ENCODE data around the gene KNCN.

Gene KNCN

GRCh38 chr1:46575778-46576177 is 24.3 kb upstream of the KNCN start:
- no peaks in the 10 kb centered on the region for H3K4me1 ChIP-seq (ENCODE audit: control insufficient read depth, insufficient read depth, low read depth, low read length)
- no peak overlapping the region for H2BK5ac ChIP-seq (ENCODE audit: low read depth, low read length, poor library complexity, severe bottlenecking)
- H3K27ac ChIP-seq (ENCODE audit: low read length, poor library complexity, severe bottlenecking), result no peak overlapping the region
- H2BK12ac ChIP-seq (ENCODE audit: low read length in 2 of 2), result no peak overlapping the region
- peaks cover 2% of the 10 kb centered on the region for H3K79me1 ChIP-seq (replicated peaks; ENCODE audit: low read length, poor library complexity, severe bottlenecking)
- no peak overlapping the region for H2BK15ac ChIP-seq (ENCODE audit: low read depth, poor library complexity, severe bottlenecking)
- no peak overlapping the region for H2BK120ac ChIP-seq (ENCODE audit: low read depth, low read length)
- no peak overlapping the region for H2AFZ ChIP-seq (ENCODE audit: low read depth, low read length)
- H3K4ac ChIP-seq (ENCODE audit: low read depth in 1 of 2, low read length in 2 of 2), result no peak overlapping the region
- H2AK5ac ChIP-seq (ENCODE audit: low read length, severe bottlenecking), result no peak overlapping the region
- 74% methylated on average over 2 of the region's 3 CpGs for WGBS
- H3K14ac ChIP-seq (ENCODE audit: low read length in 2 of 2), result no peak overlapping the region
- peaks cover 41 to 65% of the 10 kb centered on the region in 2 experiments for H3K36me3 ChIP-seq (ENCODE audit: control insufficient read depth in 1 of 2, insufficient read depth in 2 of 2, low read depth in 1 of 2, low read length in 2 of 2)
- DNase-seq, result no peak
- H4K91ac ChIP-seq (ENCODE audit: low read length), result no peak overlapping the region
- H3K18ac ChIP-seq (ENCODE audit: low read depth in 1 of 2, low read length in 2 of 2), result no peak overlapping the region
- H4K8ac ChIP-seq (ENCODE audit: low read length), result no peak overlapping the region
- no peaks in the 10 kb centered on the region for H3K27me3 ChIP-seq (ENCODE audit: control insufficient read depth in 1 of 2, insufficient read depth in 1 of 2, low read length in 2 of 2)
- no peak overlapping the region for H3K4me3 ChIP-seq (ENCODE audit: insufficient read depth in 1 of 2, low read depth in 1 of 2, low read length in 2 of 2)
- no peak overlapping the region for H3K9ac ChIP-seq (ENCODE audit: low read length)
- H3K9me3 ChIP-seq (ENCODE audit: control insufficient read depth, low read length), result no peaks in the 10 kb centered on the region
- H3K23ac ChIP-seq (ENCODE audit: low read length in 2 of 2), result no peak overlapping the region
- H3K4me2 ChIP-seq (ENCODE audit: low read length, poor library complexity, severe bottlenecking), result no peak overlapping the region

- no peaks in the 10 kb centered on the region for H3K4me1 ChIP-seq (ENCODE audit: control insufficient read depth, insufficient read depth, low read depth, low read length)
- H3K79me1 ChIP-seq (replicated peaks; ENCODE audit: low read length, poor library complexity, severe bottlenecking), result peaks cover 2% of the 10 kb centered on the region
- no peak overlapping the region for H2AFZ ChIP-seq (ENCODE audit: low read depth, low read length)
- DNase-seq, result no peak
- no peak overlapping the region for H3K9ac ChIP-seq (ENCODE audit: low read length)
- no peak overlapping the region for H2BK5ac ChIP-seq (ENCODE audit: low read depth, low read length, poor library complexity, severe bottlenecking)
- H3K36me3 ChIP-seq (ENCODE audit: control insufficient read depth in 1 of 2, insufficient read depth in 2 of 2, low read depth in 1 of 2, low read length in 2 of 2), result peaks cover 41 to 63% of the 10 kb centered on the region in 2 experiments
- no peak overlapping the region for H4K91ac ChIP-seq (ENCODE audit: low read length)
- WGBS, result 85% methylated on average over 11 of the region's 12 CpGs
- H2BK120ac ChIP-seq (ENCODE audit: low read depth, low read length), result no peak overlapping the region
- no peak overlapping the region for H3K23ac ChIP-seq (ENCODE audit: low read length in 2 of 2)
- no peak overlapping the region for H3K4ac ChIP-seq (ENCODE audit: low read depth in 1 of 2, low read length in 2 of 2)
- H2AK5ac ChIP-seq (ENCODE audit: low read length, severe bottlenecking), result no peak overlapping the region
- no peak overlapping the region for H3K27ac ChIP-seq (ENCODE audit: low read length, poor library complexity, severe bottlenecking)
- no peak overlapping the region for H2BK12ac ChIP-seq (ENCODE audit: low read length in 2 of 2)
- H2BK15ac ChIP-seq (ENCODE audit: low read depth, poor library complexity, severe bottlenecking), result no peak overlapping the region
- H3K18ac ChIP-seq (ENCODE audit: low read depth in 1 of 2, low read length in 2 of 2), result no peak overlapping the region
- H3K4me3 ChIP-seq (ENCODE audit: insufficient read depth in 1 of 2, low read depth in 1 of 2, low read length in 2 of 2), result no peak overlapping the region
- H3K27me3 ChIP-seq (ENCODE audit: control insufficient read depth in 1 of 2, insufficient read depth in 1 of 2, low read length in 2 of 2), result no peaks in the 10 kb centered on the region
- H3K14ac ChIP-seq (ENCODE audit: low read length in 2 of 2), result no peak overlapping the region
- no peak overlapping the region for H4K8ac ChIP-seq (ENCODE audit: low read length)
- H3K9me3 ChIP-seq (ENCODE audit: control insufficient read depth, low read length), result no peaks in the 10 kb centered on the region
- H3K4me2 ChIP-seq (ENCODE audit: low read length, poor library complexity, severe bottlenecking), result no peak overlapping the region
These were observed 23.9 kb upstream of the KNCN start for GRCh38 chr1:46575300-46575699.

GRCh38 chr1:46571691-46572225 is 20.3 kb upstream of the KNCN start:
- no peak overlapping the region for H2BK120ac ChIP-seq (ENCODE audit: low read depth, low read length)
- H4K91ac ChIP-seq (ENCODE audit: low read length), result no peak overlapping the region
- H3K4me1 ChIP-seq (ENCODE audit: control insufficient read depth, insufficient read depth, low read depth, low read length), result no peaks in the 10 kb centered on the region
- no peak overlapping the region for H3K27ac ChIP-seq (ENCODE audit: low read length, poor library complexity, severe bottlenecking)
- H2BK5ac ChIP-seq (ENCODE audit: low read depth, low read length, poor library complexity, severe bottlenecking), result no peak overlapping the region
- no peak overlapping the region for H3K9ac ChIP-seq (ENCODE audit: low read length)
- H3K18ac ChIP-seq (ENCODE audit: low read depth in 1 of 2, low read length in 2 of 2), result no peak overlapping the region
- H3K4me3 ChIP-seq (ENCODE audit: insufficient read depth in 1 of 2, low read depth in 1 of 2, low read length in 2 of 2), result no peak overlapping the region
- H3K23ac ChIP-seq (ENCODE audit: low read length in 2 of 2), result no peak overlapping the region
- H3K4ac ChIP-seq (ENCODE audit: low read depth in 1 of 2, low read length in 2 of 2), result no peak overlapping the region
- no peak overlapping the region for H3K14ac ChIP-seq (ENCODE audit: low read length in 2 of 2)
- no peak overlapping the region for H2BK12ac ChIP-seq (ENCODE audit: low read length in 2 of 2)
- no peak overlapping the region for H2AFZ ChIP-seq (ENCODE audit: low read depth, low read length)
- no peaks in the 10 kb centered on the region for H3K27me3 ChIP-seq (ENCODE audit: control insufficient read depth in 1 of 2, insufficient read depth in 1 of 2, low read length in 2 of 2)
- peaks cover 28 to 50% of the 10 kb centered on the region in 2 experiments for H3K36me3 ChIP-seq (ENCODE audit: control insufficient read depth in 1 of 2, insufficient read depth in 2 of 2, low read depth in 1 of 2, low read length in 2 of 2)
- no peak overlapping the region for H3K4me2 ChIP-seq (ENCODE audit: low read length, poor library complexity, severe bottlenecking)
- WGBS, result 93% methylated on average over 6 of the region's 6 CpGs
- DNase-seq, result no peak
- H2BK15ac ChIP-seq (ENCODE audit: low read depth, poor library complexity, severe bottlenecking), result no peak overlapping the region
- no peaks in the 10 kb centered on the region for H3K79me1 ChIP-seq (replicated peaks; ENCODE audit: low read length, poor library complexity, severe bottlenecking)
- H3K9me3 ChIP-seq (ENCODE audit: control insufficient read depth, low read length), result no peaks in the 10 kb centered on the region
- H2AK5ac ChIP-seq (ENCODE audit: low read length, severe bottlenecking), result no peak overlapping the region
- no peak overlapping the region for H4K8ac ChIP-seq (ENCODE audit: low read length)

- WGBS, result 89% methylated on average over 13 of the region's 14 CpGs
These were observed 18.7 kb upstream of the KNCN start for GRCh38 chr1:46569884-46570725.

More at GRCh38 chr1:46569884-46570725, 18.7 kb upstream of the KNCN start:
- H2BK120ac ChIP-seq (ENCODE audit: low read depth, low read length), result no peak overlapping the region
- no peak overlapping the region for H2BK5ac ChIP-seq (ENCODE audit: low read depth, low read length, poor library complexity, severe bottlenecking)
- H3K27me3 ChIP-seq (ENCODE audit: control insufficient read depth in 1 of 2, insufficient read depth in 1 of 2, low read length in 2 of 2), result no peaks in the 10 kb centered on the region
- no peak overlapping the region for H3K14ac ChIP-seq (ENCODE audit: low read length in 2 of 2)
- H3K36me3 ChIP-seq (ENCODE audit: control insufficient read depth in 1 of 2, insufficient read depth in 2 of 2, low read depth in 1 of 2, low read length in 2 of 2), result peaks cover 22 to 55% of the 10 kb centered on the region in 2 experiments
- H3K79me1 ChIP-seq (replicated peaks; ENCODE audit: low read length, poor library complexity, severe bottlenecking), result no peaks in the 10 kb centered on the region
- H4K91ac ChIP-seq (ENCODE audit: low read length), result no peak overlapping the region
- H3K4me3 ChIP-seq (ENCODE audit: insufficient read depth in 1 of 2, low read depth in 1 of 2, low read length in 2 of 2), result no peak overlapping the region
- no peak overlapping the region for H2AFZ ChIP-seq (ENCODE audit: low read depth, low read length)
- H3K9me3 ChIP-seq (ENCODE audit: control insufficient read depth, low read length), result no peaks in the 10 kb centered on the region
- no peak overlapping the region for H3K4me2 ChIP-seq (ENCODE audit: low read length, poor library complexity, severe bottlenecking)
- H2BK15ac ChIP-seq (ENCODE audit: low read depth, poor library complexity, severe bottlenecking), result no peak overlapping the region
- H3K27ac ChIP-seq (ENCODE audit: low read length, poor library complexity, severe bottlenecking), result no peak overlapping the region
- H3K4ac ChIP-seq (ENCODE audit: low read depth in 1 of 2, low read length in 2 of 2), result no peak overlapping the region
- H4K8ac ChIP-seq (ENCODE audit: low read length), result no peak overlapping the region
- no peak overlapping the region for H2BK12ac ChIP-seq (ENCODE audit: low read length in 2 of 2)
- H3K18ac ChIP-seq (ENCODE audit: low read depth in 1 of 2, low read length in 2 of 2), result no peak overlapping the region
- no peak for DNase-seq
- H3K4me1 ChIP-seq (ENCODE audit: control insufficient read depth, insufficient read depth, low read depth, low read length), result no peaks in the 10 kb centered on the region
- no peak overlapping the region for H2AK5ac ChIP-seq (ENCODE audit: low read length, severe bottlenecking)
- no peak overlapping the region for H3K9ac ChIP-seq (ENCODE audit: low read length)
- H3K23ac ChIP-seq (ENCODE audit: low read length in 2 of 2), result no peak overlapping the region
